ENCODE data around the gene TIAM2.
"Not testable (repeated sequence)": the region's sequence is repeated elsewhere in the genome, so short reads cannot be mapped to it uniquely, and the experiment has no call there.

TIAM2 gene

GRCh38 chr6:155207223-155207622, 212.1 kb downstream of the TIAM2 start:
- no peak for DNase-seq

GRCh38 chr6:155212106-155212505, 217.0 kb downstream of the TIAM2 start:
- no peak for DNase-seq

- DNase-seq = no peak
Measured at GRCh38 chr6:155212616-155213380, 217.7 kb downstream of the TIAM2 start.

- no peak for DNase-seq
Measured at GRCh38 chr6:155213611-155214372, 218.7 kb downstream of the TIAM2 start.

- DNase-seq = no peak
Measured at GRCh38 chr6:155215906-155216305, 220.8 kb downstream of the TIAM2 start.

GRCh38 chr6:155216312-155217046, 221.4 kb downstream of the TIAM2 start:
- no peak for DNase-seq

GRCh38 chr6:155218711-155219110, 223.6 kb downstream of the TIAM2 start:
- not testable (repeated sequence) for DNase-seq

GRCh38 chr6:155219299-155219698, 224.2 kb downstream of the TIAM2 start:
- no peak for DNase-seq

GRCh38 chr6:155219858-155220301, 224.8 kb downstream of the TIAM2 start:
- no peak for DNase-seq

- DNase-seq = no peak
Measured at GRCh38 chr6:155221086-155221485, 226.0 kb downstream of the TIAM2 start.

GRCh38 chr6:155222506-155222905, 227.4 kb downstream of the TIAM2 start:
- no peak for DNase-seq

GRCh38 chr6:155223646-155224451, 228.7 kb downstream of the TIAM2 start:
- peak; percentile 82 to 89 for DNase-seq

GRCh38 chr6:155224618-155225017, 229.5 kb downstream of the TIAM2 start:
- DNase-seq = peak; percentile 47 to 59

- DNase-seq = no peak
Measured at GRCh38 chr6:155227046-155227445, 231.9 kb downstream of the TIAM2 start.

GRCh38 chr6:155228546-155229166, 233.5 kb downstream of the TIAM2 start:
- DNase-seq = no peak

- not testable (repeated sequence) for DNase-seq
Measured at GRCh38 chr6:155230975-155231374, 235.9 kb downstream of the TIAM2 start.

- DNase-seq = no peak
Measured at GRCh38 chr6:155232848-155233247, 237.7 kb downstream of the TIAM2 start.

- DNase-seq = no peak
Measured at GRCh38 chr6:155234167-155234566, 239.1 kb downstream of the TIAM2 start.

GRCh38 chr6:155234687-155235086, 239.6 kb downstream of the TIAM2 start:
- DNase-seq = no peak

- no peak for DNase-seq
Measured at GRCh38 chr6:155235087-155235486, 240.0 kb downstream of the TIAM2 start.

- no peak for DNase-seq
Measured at GRCh38 chr6:155237613-155238012, 242.5 kb downstream of the TIAM2 start.

Measured in AML-193 (cell line).